Progenitor cell of endocrine pancreas (in vitro differentiated cells): ENCODE results near the gene APH1B. TPM values are rescaled to one million over a fixed set of nuclear protein-coding genes. Genes with fewer than 3 reads are reported as not detected.
A peak's percentile ranks its signal among the peaks of the same experiment; 100 is the strongest.

Experiments used
- DNase-seq: peaks from one replicate; pipeline ENCODE4 v3.0.0; 2021; ENCODE audit warnings: low spot score; ENCODE audit not compliant: unreplicated experiment
- H3K27ac Mint-ChIP-seq: 2 replicates; pipeline ENCODE4 v1.8.0; 2021; ENCODE audit warnings: mild to moderate bottlenecking, moderate library complexity, mixed read lengths
- H3K27me3 Mint-ChIP-seq: 2 replicates; pipeline ENCODE4 v1.8.0; 2021; ENCODE audit warnings: mixed read lengths
- H3K36me3 Mint-ChIP-seq: 2 replicates; pipeline ENCODE4 v1.8.0; 2022; ENCODE audit warnings: mixed read lengths; ENCODE audit not compliant: insufficient read depth
- H3K4me1 Mint-ChIP-seq: 2 replicates; pipeline ENCODE4 v1.8.0; 2021; ENCODE audit warnings: low read depth, mixed read lengths
- H3K4me3 Mint-ChIP-seq: 2 replicates; pipeline ENCODE4 v1.8.0; 2021; ENCODE audit warnings: low read depth, mild to moderate bottlenecking, moderate library complexity, mixed read lengths
- H3K9me3 Mint-ChIP-seq: 2 replicates; pipeline ENCODE4 v1.8.0; 2021; ENCODE audit warnings: low read depth, mixed read lengths
- CTCF ChIP-seq: fragments of 200-600 bp; sonication (generic); IDR thresholded peaks from one replicate; pipeline ENCODE4 v1.5.0; 2021; ENCODE audit warnings: antibody characterized with exemption, mild to moderate bottlenecking; ENCODE audit not compliant: unreplicated experiment
- total RNA-seq: library from RNA; stranded (reverse); gene quantifications from 2 replicates; pipeline ENCODE4 v1.2.1, GENCODE V29; 2021

The APH1B gene
- total RNA-seq, 1 donor from 2014 or later = 17.6 TPM

GRCh38 chr15:63260791-63261190, 16.6 kb upstream of the APH1B start:
- TF ChIP-seq CTCF = no peak
- no peaks in the 10 kb centered on the region for H3K9me3 Mint-ChIP-seq
- no peak for DNase-seq
- no peaks in the 10 kb centered on the region for H3K27me3 Mint-ChIP-seq
- H3K27ac Mint-ChIP-seq = no peak overlapping the region
- H3K4me3 Mint-ChIP-seq = no peak overlapping the region
- H3K4me1 Mint-ChIP-seq = peaks cover 29% of the 10 kb centered on the region
- H3K36me3 Mint-ChIP-seq = peaks cover 18% of the 10 kb centered on the region

- Mint-ChIP-seq H3K36me3 (peaks cover 18% of the 10 kb centered on the region), H3K4me3 (no peak overlapping the region), H3K27me3 (no peaks in the 10 kb centered on the region), H3K27ac (no peak overlapping the region), H3K9me3 (no peaks in the 10 kb centered on the region), H3K4me1 (peaks cover 24% of the 10 kb centered on the region)
- DNase-seq = no peak
- no peak for TF ChIP-seq CTCF
Measured at GRCh38 chr15:63261311-63261710, 16.1 kb upstream of the APH1B start.

GRCh38 chr15:63263519-63263918, 13.9 kb upstream of the APH1B start:
- peaks cover 18% of the 10 kb centered on the region for H3K4me1 Mint-ChIP-seq
- TF ChIP-seq CTCF = no peak
- H3K36me3 Mint-ChIP-seq = peaks cover 14% of the 10 kb centered on the region
- peak overlapping the region; percentile 78 for H3K27ac Mint-ChIP-seq
- H3K27me3 Mint-ChIP-seq = no peaks in the 10 kb centered on the region
- H3K4me3 Mint-ChIP-seq = no peak overlapping the region
- no peak for DNase-seq
- no peaks in the 10 kb centered on the region for H3K9me3 Mint-ChIP-seq

- Mint-ChIP-seq H3K36me3 (peaks cover 16% of the 10 kb centered on the region), H3K4me3 (no peak overlapping the region), H3K27ac (peak overlapping the region; percentile 23), H3K4me1 (peaks cover 18% of the 10 kb centered on the region), H3K27me3 (no peaks in the 10 kb centered on the region), H3K9me3 (no peaks in the 10 kb centered on the region)
- no peak for DNase-seq
- TF ChIP-seq CTCF = no peak
Measured at GRCh38 chr15:63264688-63265293, 12.6 kb upstream of the APH1B start.

- Mint-ChIP-seq H3K36me3 (peaks cover 3% of the 10 kb centered on the region), H3K4me3 (no peak overlapping the region), H3K4me1 (peaks cover 14% of the 10 kb centered on the region), H3K27me3 (peaks cover 3% of the 10 kb centered on the region), H3K9me3 (peaks cover 3% of the 10 kb centered on the region), H3K27ac (no peak overlapping the region)
- TF ChIP-seq CTCF = no peak
- DNase-seq = no peak
Measured at GRCh38 chr15:63274427-63274826, 3.0 kb upstream of the APH1B start.
